HEK293 (cell line): Measurements from ENCODE around the gene DRAP1.

Experiments used
- GLI2 ChIP-seq: fragments of 450-650 bp; formaldehyde crosslinking; IDR thresholded peaks from 2 replicates; pipeline ENCODE4; 2017; ENCODE audit warnings: missing biosample characterization, missing genetic modification characterization, low read depth, borderline replicate concordance
- GLI4 ChIP-seq: fragments of 450-650 bp; formaldehyde crosslinking; IDR thresholded peaks from 2 replicates; pipeline ENCODE4 v1.5.1; 2016; ENCODE audit warnings: missing biosample characterization, missing genetic modification characterization
- GLIS1 ChIP-seq: fragments of 450-650 bp; formaldehyde crosslinking; IDR thresholded peaks from 2 replicates; pipeline ENCODE4 v1.5.1; 2016; ENCODE audit warnings: missing biosample characterization, missing genetic modification characterization
- HOXC10 ChIP-seq: sonication (generic); formaldehyde crosslinking; IDR thresholded peaks from 2 replicates; pipeline ENCODE4 v1.8.1; 2023; ENCODE audit warnings: mild to moderate bottlenecking, missing genetic modification reagents
- MEIS1 ChIP-seq: sonication (generic); formaldehyde crosslinking; IDR thresholded peaks from 2 replicates; pipeline ENCODE4 v1.8.1; 2022; ENCODE audit warnings: missing genetic modification reagents, mild to moderate bottlenecking, borderline replicate concordance
- ZBTB20 ChIP-seq: fragments of 450-650 bp; formaldehyde crosslinking; IDR thresholded peaks from 2 replicates; pipeline ENCODE4 v1.5.1; 2016; ENCODE audit warnings: missing biosample characterization, missing genetic modification characterization
- ZFP69B ChIP-seq: fragments of 450-650 bp; formaldehyde crosslinking; IDR thresholded peaks from 2 replicates; pipeline ENCODE4 v1.5.1; 2016; ENCODE audit warnings: missing biosample characterization, missing genetic modification characterization
- ZNF140 ChIP-seq: fragments of 450-650 bp; formaldehyde crosslinking; IDR thresholded peaks from 2 replicates; pipeline ENCODE4 v1.5.1; 2016; ENCODE audit warnings: missing biosample characterization, missing genetic modification characterization
- ZNF157 ChIP-seq: fragments of 450-650 bp; formaldehyde crosslinking; IDR thresholded peaks from 2 replicates; pipeline ENCODE4 v1.5.1; 2016; ENCODE audit warnings: missing biosample characterization, missing genetic modification characterization
- ZNF16 ChIP-seq: fragments of 450-650 bp; formaldehyde crosslinking; IDR thresholded peaks from 2 replicates; pipeline ENCODE4 v1.5.1; 2016; ENCODE audit warnings: low read depth, missing biosample characterization, missing genetic modification characterization
- ZNF211 ChIP-seq: fragments of 450-650 bp; formaldehyde crosslinking; IDR thresholded peaks from 2 replicates; pipeline ENCODE4 v1.5.1; 2016; ENCODE audit warnings: low read depth, missing biosample characterization, missing genetic modification characterization
- ZNF214 ChIP-seq: fragments of 450-650 bp; formaldehyde crosslinking; IDR thresholded peaks from 2 replicates; pipeline ENCODE4 v1.5.1; 2017; ENCODE audit warnings: missing biosample characterization, mild to moderate bottlenecking, missing genetic modification characterization, borderline replicate concordance
- ZNF221 ChIP-seq: fragments of 450-650 bp; formaldehyde crosslinking; IDR thresholded peaks from 2 replicates; pipeline ENCODE4 v1.5.1; 2017; ENCODE audit warnings: missing biosample characterization, missing genetic modification characterization, borderline replicate concordance
- ZNF239 ChIP-seq: fragments of 450-650 bp; formaldehyde crosslinking; IDR thresholded peaks from 2 replicates; pipeline ENCODE4 v1.5.1; 2016; ENCODE audit warnings: missing biosample characterization, missing genetic modification characterization
- ZNF248 ChIP-seq: fragments of 450-650 bp; formaldehyde crosslinking; IDR thresholded peaks from 2 replicates; pipeline ENCODE4 v1.5.1; 2017; ENCODE audit warnings: missing biosample characterization, missing genetic modification characterization
- ZNF266 ChIP-seq: fragments of 450-650 bp; formaldehyde crosslinking; IDR thresholded peaks from 2 replicates; pipeline ENCODE4 v1.5.1; 2016; ENCODE audit warnings: missing biosample characterization, missing genetic modification characterization, low read depth
- ZNF302 ChIP-seq: fragments of 450-650 bp; formaldehyde crosslinking; IDR thresholded peaks from 2 replicates; pipeline ENCODE4 v1.5.1; 2016; ENCODE audit warnings: missing biosample characterization, missing genetic modification characterization, low read depth
- ZNF335 ChIP-seq: fragments of 450-650 bp; formaldehyde crosslinking; conservative IDR thresholded peaks from 2 replicates; pipeline ENCODE4 v1.5.1; 2016; ENCODE audit warnings: missing biosample characterization, missing genetic modification characterization
- ZNF350 ChIP-seq: fragments of 450-650 bp; formaldehyde crosslinking; IDR thresholded peaks from 2 replicates; pipeline ENCODE4 v1.5.0; 2017; ENCODE audit warnings: missing biosample characterization, mild to moderate bottlenecking, missing genetic modification characterization
- ZNF354C ChIP-seq: fragments of 450-650 bp; formaldehyde crosslinking; IDR thresholded peaks from 2 replicates; pipeline ENCODE4 v1.5.1; 2016; ENCODE audit warnings: missing biosample characterization, missing genetic modification characterization, low read depth, borderline replicate concordance
- ZNF473 ChIP-seq: fragments of 450-650 bp; formaldehyde crosslinking; IDR thresholded peaks from 2 replicates; pipeline ENCODE4 v1.5.1; 2017; ENCODE audit warnings: missing biosample characterization, missing genetic modification characterization
- ZNF488 ChIP-seq: fragments of 450-650 bp; formaldehyde crosslinking; IDR thresholded peaks from 2 replicates; pipeline ENCODE4 v1.5.1; 2016; ENCODE audit warnings: missing biosample characterization, missing genetic modification characterization
- ZNF521 ChIP-seq: fragments of 450-650 bp; formaldehyde crosslinking; IDR thresholded peaks from 2 replicates; pipeline ENCODE4 v1.5.1; 2017; ENCODE audit warnings: missing biosample characterization, mild to moderate bottlenecking, missing genetic modification characterization
- ZNF544 ChIP-seq: fragments of 450-650 bp; formaldehyde crosslinking; IDR thresholded peaks from 2 replicates; pipeline ENCODE4 v1.5.0; 2017; ENCODE audit warnings: missing biosample characterization, missing genetic modification characterization
- ZNF561 ChIP-seq: fragments of 450-650 bp; IDR thresholded peaks from 2 replicates; pipeline ENCODE4 v1.5.1; 2018; ENCODE audit warnings: missing biosample characterization, missing genetic modification characterization, borderline replicate concordance
- ZNF792 ChIP-seq: fragments of 450-650 bp; formaldehyde crosslinking; IDR thresholded peaks from 2 replicates; pipeline ENCODE4 v1.5.1; 2016; ENCODE audit warnings: missing biosample characterization, missing genetic modification characterization
- ZXDB ChIP-seq: fragments of 450-650 bp; formaldehyde crosslinking; IDR thresholded peaks from 2 replicates; pipeline ENCODE4 v1.5.1; 2016; ENCODE audit warnings: missing biosample characterization, missing genetic modification characterization
- TF ChIP-seq, protein P1 (sequence below): fragments of 450-650 bp; formaldehyde crosslinking; IDR thresholded peaks from 2 replicates; pipeline ENCODE4 v1.5.1; 2017; ENCODE audit warnings: missing biosample characterization, mild to moderate bottlenecking, missing genetic modification characterization, moderate library complexity
- TF ChIP-seq, protein P2 (sequence below): fragments of 450-650 bp; formaldehyde crosslinking; IDR thresholded peaks from 2 replicates; pipeline ENCODE4 v1.5.1; 2016; ENCODE audit warnings: missing biosample characterization, missing genetic modification characterization
- TF ChIP-seq, protein P3 (sequence below): fragments of 450-650 bp; formaldehyde crosslinking; IDR thresholded peaks from 2 replicates; pipeline ENCODE4 v1.5.1; 2016; ENCODE audit warnings: missing biosample characterization, missing genetic modification characterization
- TF ChIP-seq, protein P4 (sequence below): fragments of 450-650 bp; formaldehyde crosslinking; IDR thresholded peaks from 2 replicates; pipeline ENCODE4 v1.5.1; 2016; ENCODE audit warnings: missing biosample characterization, missing genetic modification characterization

DRAP1 gene

DNA sequence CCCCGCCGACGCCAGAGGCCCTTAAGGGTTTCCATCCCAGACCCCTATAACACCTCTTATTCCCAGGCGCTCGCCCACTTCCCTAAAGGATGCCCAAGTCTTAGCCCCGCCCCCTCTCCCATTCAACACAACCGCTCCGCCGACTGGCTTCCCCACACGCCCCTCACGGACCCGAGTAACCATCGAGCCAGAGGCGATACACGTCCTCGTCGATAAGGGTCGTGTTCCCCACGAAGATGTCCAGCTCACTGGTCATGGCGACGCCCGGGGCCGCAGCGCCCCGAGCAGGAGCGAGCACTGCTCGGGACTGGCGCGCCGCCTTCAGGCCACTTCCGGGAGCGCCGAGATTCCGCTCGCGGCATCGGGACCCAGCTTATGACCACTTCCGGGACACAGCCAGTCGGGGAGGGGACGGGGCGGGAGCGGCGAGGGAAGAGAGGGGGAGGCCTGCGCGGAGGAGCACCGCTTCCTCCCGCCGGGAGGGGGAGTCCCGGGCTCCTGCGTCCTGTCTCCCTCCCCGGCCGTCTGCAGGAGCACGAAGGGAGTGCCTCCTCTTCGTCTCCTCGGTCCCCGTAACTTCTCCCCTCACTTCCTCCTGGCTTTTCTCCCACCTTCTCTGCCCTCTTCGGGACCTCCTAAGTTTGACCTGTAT lies 30.9 kb upstream of the DRAP1 start, which contains the start of gene FIBP (continued):
- TF ChIP-seq, protein P1, sequence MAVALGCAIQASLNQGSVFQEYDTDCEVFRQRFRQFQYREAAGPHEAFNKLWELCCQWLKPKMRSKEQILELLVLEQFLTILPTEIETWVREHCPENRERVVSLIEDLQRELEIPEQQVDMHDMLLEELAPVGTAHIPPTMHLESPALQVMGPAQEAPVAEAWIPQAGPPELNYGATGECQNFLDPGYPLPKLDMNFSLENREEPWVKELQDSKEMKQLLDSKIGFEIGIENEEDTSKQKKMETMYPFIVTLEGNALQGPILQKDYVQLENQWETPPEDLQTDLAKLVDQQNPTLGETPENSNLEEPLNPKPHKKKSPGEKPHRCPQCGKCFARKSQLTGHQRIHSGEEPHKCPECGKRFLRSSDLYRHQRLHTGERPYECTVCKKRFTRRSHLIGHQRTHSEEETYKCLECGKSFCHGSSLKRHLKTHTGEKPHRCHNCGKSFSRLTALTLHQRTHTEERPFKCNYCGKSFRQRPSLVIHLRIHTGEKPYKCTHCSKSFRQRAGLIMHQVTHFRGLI, result no peak
- TF ChIP-seq ZNF239 (tag by site-specific recombination), result no peak
- TF ChIP-seq, protein P2, sequence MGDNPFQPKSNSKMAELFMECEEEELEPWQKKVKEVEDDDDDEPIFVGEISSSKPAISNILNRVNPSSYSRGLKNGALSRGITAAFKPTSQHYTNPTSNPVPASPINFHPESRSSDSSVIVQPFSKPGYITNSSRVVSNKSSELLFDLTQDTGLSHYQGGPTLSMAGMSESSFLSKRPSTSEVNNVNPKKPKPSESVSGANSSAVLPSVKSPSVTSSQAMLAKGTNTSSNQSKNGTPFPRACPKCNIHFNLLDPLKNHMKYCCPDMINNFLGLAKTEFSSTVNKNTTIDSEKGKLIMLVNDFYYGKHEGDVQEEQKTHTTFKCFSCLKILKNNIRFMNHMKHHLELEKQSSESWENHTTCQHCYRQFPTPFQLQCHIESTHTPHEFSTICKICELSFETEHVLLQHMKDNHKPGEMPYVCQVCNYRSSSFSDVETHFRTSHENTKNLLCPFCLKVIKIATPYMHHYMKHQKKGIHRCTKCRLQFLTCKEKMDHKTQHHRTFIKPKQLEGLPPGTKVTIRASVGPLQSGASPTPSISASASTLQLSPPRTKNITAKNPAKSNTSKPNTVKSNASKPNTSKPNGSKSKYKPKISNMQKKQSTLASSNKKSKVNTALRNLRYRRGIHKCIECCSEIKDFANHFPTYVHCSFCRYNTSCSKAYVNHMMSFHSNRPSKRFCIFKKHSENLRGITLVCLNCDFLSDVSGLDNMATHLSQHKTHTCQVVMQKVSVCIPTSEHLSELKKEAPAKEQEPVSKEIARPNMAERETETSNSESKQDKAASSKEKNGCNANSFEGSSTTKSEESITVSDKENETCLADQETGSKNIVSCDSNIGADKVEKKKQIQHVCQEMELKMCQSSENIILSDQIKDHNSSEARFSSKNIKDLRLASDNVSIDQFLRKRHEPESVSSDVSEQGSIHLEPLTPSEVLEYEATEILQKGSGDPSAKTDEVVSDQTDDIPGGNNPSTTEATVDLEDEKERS, result no peak
- TF ChIP-seq ZNF140 (tag by site-specific recombination), result no peak
- peak; percentile 12; the same call in 1 of the 2 replicates for TF ChIP-seq ZFP69B (tag by site-specific recombination)
- TF ChIP-seq ZNF354C (tag by site-specific recombination), result no peak
- no peak for TF ChIP-seq ZNF544 (tag by site-specific recombination)
- peak; percentile 83 for TF ChIP-seq ZXDB (tag by site-specific recombination)
- no peak for TF ChIP-seq HOXC10 (CRISPR knock-in tag)
- TF ChIP-seq ZNF248, result no peak
- TF ChIP-seq ZBTB20 (tag by site-specific recombination), result peak; percentile 43
- TF ChIP-seq ZNF335, result peak; percentile 97
- no peak for TF ChIP-seq GLIS1 (tag by site-specific recombination)
- no peak for TF ChIP-seq ZNF221 (tag by site-specific recombination)
- TF ChIP-seq ZNF266 (tag by site-specific recombination), result no peak
- 0 out of 2 replicates have a peak, but pooled peaks have one; percentile 42 for TF ChIP-seq ZNF561 (tag by site-specific recombination)
- no peak for TF ChIP-seq MEIS1
- TF ChIP-seq, protein P3, sequence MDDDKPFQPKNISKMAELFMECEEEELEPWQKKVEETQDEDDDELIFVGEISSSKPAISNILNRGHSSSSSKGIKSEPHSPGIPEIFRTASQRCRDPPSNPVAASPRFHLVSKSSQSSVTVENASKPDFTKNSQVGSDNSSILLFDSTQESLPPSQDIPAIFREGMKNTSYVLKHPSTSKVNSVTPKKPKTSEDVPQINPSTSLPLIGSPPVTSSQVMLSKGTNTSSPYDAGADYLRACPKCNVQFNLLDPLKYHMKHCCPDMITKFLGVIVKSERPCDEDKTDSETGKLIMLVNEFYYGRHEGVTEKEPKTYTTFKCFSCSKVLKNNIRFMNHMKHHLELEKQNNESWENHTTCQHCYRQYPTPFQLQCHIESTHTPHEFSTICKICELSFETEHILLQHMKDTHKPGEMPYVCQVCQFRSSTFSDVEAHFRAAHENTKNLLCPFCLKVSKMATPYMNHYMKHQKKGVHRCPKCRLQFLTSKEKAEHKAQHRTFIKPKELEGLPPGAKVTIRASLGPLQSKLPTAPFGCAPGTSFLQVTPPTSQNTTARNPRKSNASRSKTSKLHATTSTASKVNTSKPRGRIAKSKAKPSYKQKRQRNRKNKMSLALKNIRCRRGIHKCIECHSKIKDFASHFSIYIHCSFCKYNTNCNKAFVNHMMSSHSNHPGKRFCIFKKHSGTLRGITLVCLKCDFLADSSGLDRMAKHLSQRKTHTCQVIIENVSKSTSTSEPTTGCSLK (tag by site-specific recombination), result no peak
- TF ChIP-seq GLI2 (tag by site-specific recombination), result no peak
- TF ChIP-seq, protein P4, sequence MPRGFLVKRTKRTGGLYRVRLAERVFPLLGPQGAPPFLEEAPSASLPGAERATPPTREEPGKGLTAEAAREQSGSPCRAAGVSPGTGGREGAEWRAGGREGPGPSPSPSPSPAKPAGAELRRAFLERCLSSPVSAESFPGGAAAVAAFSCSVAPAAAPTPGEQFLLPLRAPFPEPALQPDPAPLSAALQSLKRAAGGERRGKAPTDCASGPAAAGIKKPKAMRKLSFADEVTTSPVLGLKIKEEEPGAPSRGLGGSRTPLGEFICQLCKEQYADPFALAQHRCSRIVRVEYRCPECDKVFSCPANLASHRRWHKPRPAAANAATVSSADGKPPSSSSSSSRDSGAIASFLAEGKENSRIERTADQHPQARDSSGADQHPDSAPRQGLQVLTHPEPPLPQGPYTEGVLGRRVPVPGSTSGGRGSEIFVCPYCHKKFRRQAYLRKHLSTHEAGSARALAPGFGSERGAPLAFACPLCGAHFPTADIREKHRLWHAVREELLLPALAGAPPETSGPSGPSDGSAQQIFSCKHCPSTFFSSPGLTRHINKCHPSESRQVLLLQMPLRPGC (tag by site-specific recombination), result no peak
- no peak for TF ChIP-seq ZNF214
- no peak for TF ChIP-seq ZNF350 (tag by site-specific recombination)
- TF ChIP-seq ZNF211, result no peak
- no peak for TF ChIP-seq ZNF521
- TF ChIP-seq ZNF792 (tag by site-specific recombination), result no peak
- TF ChIP-seq GLI4 (tag by site-specific recombination), result no peak
- TF ChIP-seq ZNF16 (tag by site-specific recombination), result no peak
- TF ChIP-seq ZNF302 (tag by site-specific recombination), result no peak
- TF ChIP-seq ZNF488, result no peak
- TF ChIP-seq ZNF473 (tag by site-specific recombination), result no peak
- no peak for TF ChIP-seq ZNF157 (tag by site-specific recombination)
